ENCODE results near the gene TNF.

The TNF gene

DNA sequence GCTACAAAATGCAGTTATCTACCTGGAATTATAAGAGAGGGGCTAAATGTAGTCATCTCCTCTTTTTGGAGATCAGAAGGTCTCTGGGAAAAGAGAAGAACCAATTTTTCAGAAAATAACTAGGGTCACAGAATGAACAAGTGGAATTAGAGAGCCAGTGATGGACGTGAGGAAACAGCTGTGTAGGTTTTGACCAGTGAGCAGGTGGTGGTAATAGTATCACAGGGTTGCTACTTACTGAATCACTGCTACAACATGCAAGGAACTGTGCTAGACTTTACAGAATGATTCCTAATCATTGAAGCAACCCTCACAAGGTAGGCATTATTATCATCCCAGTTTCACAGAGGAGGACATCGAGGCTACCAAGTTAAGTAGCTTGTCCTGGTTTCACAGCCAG lies 30.7 kb upstream of the TNF start:
- DNase-seq (ENCODE audit: low spot score), result no peak

DNA sequence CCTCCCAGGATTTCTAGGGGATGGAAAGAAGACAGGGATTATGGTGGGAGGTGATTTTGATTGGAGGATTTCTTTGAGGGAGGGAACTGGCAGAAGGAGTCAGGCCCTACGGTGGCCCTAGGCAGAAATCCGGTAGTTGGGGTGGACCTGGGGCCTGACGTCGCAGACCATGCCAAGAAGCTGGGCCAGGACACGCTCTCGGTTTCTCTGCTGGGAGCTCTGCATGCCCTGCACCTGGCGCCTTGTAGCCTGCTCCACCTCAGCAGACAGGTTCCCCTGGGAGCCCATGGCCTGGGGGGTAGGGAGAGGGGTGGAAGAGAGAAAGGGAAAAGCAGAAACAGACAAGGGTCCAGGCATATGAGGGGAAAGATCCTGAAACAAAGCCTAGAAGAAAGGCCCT lies 30.1 kb upstream of the TNF start:
- no peak for DNase-seq (ENCODE audit: low spot score)

DNA sequence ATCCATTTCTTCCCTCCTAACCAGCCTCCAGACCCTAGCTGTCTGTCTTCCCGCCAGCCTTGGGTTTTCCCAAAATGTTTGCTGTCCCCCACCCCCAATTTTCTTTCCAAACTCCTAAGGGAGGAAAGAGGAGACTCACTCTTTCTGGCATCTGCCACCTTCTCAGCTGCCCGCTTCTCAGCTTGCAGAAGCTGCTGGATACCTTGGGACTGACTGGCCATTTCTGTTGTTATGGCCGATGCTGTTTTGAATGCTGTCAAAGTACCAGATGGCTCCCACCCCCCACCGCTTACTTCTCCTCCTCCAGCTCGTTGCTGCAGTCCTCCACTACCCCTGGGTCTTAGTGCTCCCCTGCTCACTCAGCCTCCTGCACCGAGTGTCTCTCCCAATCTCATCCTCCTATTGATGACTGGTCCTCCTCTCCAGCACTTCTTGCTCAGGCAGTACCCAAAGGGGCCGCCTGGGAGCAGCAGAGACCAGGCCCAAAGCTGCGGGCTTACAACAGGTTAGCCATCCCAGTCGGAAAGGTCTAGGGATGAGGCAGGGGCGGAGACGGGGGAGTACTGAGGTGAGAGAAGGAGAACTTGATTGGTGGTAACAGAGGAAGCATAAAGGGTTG lies 28.9 kb upstream of the TNF start, which contains the start of gene ATP6V1G2:
ATP6V1G2 (minus strand) TSS at position 270 of the 619 bp plus-strand sequence; CDS start at position 221, 49 bp downstream.
- peak; percentile 96 for DNase-seq (ENCODE audit: low spot score)

DNA sequence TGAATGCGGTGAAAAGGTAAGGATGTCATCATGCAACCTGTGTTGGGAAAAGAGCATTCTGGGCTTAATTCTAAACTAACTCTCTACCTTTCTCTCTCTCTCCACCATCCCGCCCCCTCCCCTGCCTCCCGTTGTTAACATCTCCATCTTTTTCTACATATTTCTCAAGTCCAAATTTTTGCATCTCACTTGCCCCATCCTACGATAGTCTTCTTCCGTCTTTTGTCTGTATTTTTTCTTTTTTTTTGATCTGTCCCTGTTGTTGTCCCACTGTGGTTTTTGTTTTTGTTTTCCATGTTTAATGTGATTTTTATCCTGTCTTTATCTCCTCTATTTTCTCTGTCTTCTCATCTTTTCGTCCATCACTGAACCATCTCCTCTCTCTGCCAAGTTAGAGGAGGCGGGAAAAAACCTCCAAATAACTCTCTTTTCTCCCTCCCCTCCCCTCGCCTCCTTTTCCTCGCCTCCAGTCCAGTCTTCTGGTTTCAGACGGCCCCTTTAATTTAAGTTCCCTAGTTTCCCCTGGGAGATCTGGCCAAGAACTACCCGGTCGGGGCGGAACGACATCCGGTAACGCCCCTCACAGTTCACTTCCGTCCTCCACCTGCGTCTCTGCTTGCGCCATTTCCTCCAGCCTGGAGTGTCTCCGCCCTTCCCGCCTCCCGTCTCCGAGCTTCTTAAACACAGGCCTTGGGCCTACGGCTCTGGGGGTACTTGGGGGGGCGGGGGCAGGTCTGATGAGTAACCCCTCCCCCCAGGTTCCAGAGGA lies 28.2 kb upstream of the TNF start, which contains the start of gene NFKBIL1:
NFKBIL1 (plus strand) TSS at position 651 of the 769 bp plus-strand sequence; CDS start at position 738, 87 bp downstream.
- DNase-seq (ENCODE audit: low spot score), result peak; percentile 97

DNA sequence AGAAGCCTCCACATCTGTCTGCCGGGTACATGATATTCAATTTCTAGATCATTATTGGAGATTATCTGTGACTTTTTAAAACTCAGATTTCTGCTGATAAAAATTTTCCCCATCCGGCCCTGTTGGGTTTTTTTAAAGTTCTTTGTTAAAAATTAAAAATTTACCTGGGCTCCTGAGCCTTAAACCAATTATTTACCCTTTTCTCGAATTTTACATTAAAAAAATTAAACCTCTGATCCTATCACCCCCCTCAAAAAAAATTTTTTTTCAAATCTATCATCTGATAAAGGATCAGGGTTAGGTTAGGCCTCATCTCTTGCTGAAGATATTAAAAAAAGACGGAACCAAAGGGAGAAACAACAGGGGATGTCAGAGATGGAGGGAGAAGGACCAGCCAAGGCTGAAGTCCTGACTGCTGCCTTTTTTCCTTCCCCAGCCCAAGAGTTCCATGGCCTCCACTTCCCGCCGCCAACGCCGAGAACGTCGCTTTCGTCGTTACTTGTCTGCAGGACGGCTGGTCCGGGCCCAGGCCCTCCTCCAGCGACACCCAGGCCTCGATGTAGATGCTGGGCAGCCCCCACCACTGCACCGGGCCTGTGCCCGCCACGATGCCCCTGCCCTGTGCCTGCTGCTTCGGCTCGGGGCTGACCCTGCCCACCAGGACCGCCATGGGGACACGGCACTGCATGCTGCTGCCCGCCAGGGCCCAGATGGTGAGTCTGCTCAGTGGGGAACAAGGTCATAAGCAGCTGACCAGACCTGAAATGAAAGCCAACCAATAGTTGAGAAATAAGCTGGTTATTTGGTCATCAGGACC lies 27.4 kb upstream of the TNF start:
- DNase-seq (ENCODE audit: low spot score), result no peak

DNA sequence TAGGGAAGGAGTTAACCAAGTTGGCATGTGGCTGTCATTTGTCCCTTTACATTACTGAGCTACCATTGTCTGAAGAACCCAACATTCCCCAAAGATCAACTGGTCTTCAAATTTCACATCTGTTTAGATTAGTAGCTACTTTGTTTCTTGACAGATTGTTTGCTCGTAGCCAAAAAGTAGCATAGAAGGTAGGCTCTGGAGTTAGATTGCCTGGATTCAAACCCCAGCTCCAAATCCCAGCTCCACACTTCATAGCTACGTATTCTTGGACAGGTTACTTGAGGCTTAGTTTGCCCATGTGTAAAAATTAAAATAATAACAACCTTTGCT lies 26.9 kb upstream of the TNF start:
- DNase-seq (ENCODE audit: low spot score), result no peak

DNA sequence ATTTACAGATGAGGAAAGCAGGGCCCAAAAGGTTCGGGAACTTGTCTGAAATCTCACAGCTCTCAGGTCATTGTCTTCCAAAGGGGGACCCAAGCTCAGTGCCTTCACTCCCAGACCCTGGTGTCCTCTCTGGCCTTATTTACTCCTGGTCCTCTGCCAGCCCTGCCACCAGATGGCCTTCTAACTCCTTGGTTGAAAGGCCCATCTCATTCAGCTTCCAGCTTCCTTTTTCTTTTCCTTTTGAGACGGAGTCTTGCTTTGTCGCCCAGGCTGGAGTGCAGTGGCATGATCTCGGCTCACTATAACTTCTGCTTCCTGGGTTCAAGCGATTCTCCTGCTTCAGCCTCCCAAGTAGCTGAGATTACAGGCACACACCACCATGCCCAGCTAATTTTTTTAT lies 24.0 kb upstream of the TNF start:
- DNase-seq (ENCODE audit: low spot score), result peak; percentile 77

DNA sequence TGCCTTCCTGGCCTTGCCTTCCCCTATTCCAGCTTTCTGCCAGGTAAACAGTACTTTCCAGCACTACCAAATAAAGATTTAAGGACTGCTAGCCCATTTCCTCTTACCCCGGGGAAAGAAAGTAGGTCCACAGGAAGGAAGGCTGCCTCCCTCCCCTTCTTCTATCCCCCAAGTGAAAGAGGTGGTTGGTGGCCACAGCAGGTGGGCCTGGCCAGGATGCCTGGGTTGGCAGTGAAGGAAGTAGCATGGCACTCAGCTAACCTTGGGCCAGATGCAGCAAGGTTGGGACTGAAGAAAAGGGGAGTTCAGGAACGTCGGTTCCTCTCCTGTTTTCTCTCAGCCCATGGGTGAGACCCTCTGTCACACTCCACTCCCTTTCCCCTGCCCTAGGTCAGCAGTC lies 19.1 kb upstream of the TNF start:
- no peak for DNase-seq (ENCODE audit: low spot score)

DNA sequence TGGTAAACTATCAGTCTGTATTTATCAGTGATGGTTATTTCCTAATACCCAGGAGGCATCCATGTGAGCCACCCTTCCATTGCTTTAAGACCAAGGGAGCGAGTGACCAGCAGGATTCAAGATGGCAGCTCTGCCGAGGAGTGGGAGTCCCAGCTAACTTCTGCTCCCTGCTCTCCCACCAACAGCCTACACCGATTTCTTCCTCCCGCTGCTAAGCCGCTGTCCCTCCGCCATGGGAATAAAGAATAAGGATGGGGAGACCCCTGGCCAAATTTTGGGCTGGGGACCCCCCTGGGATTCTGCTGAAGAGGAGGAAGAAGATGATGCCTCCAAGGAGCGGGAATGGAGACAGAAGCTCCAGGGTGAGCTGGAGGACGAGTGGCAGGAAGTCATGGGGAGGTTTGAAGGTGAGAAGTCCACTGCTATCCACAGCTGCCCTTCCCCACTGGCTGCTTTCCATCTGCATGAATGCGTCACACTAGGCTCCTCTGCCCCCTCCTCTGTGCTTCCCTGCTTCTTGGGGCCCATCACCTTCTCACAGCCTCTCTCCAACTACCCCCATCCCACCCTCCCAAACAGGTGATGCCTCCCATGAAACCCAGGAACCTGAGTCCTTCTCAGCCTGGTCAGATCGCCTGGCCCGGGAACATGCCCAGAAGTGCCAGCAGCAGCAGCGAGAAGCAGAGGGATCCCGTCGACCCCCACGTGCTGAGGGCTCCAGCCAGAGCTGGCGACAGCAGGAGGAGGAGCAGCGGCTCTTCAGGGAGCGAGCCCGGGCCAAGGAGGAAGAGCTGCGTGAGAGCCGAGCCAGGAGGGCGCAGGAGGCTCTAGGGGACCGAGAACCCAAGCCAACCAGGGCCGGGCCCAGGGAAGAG lies 17.7 kb upstream of the TNF start:
- no peak for DNase-seq (ENCODE audit: low spot score)

DNA sequence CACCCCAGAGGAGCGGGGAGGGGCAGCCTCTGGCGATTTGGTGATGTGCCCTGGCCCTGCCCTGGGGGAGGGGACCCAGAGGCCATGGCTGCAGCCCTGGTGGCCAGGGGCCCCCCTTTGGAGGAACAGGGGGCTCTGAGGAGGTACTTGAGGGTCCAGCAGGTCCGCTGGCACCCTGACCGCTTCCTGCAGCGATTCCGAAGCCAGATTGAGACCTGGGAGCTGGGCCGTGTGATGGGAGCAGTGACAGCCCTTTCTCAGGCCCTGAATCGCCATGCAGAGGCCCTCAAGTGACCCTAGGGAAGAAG lies 17.1 kb upstream of the TNF start:
- no peak for DNase-seq (ENCODE audit: low spot score)

DNA sequence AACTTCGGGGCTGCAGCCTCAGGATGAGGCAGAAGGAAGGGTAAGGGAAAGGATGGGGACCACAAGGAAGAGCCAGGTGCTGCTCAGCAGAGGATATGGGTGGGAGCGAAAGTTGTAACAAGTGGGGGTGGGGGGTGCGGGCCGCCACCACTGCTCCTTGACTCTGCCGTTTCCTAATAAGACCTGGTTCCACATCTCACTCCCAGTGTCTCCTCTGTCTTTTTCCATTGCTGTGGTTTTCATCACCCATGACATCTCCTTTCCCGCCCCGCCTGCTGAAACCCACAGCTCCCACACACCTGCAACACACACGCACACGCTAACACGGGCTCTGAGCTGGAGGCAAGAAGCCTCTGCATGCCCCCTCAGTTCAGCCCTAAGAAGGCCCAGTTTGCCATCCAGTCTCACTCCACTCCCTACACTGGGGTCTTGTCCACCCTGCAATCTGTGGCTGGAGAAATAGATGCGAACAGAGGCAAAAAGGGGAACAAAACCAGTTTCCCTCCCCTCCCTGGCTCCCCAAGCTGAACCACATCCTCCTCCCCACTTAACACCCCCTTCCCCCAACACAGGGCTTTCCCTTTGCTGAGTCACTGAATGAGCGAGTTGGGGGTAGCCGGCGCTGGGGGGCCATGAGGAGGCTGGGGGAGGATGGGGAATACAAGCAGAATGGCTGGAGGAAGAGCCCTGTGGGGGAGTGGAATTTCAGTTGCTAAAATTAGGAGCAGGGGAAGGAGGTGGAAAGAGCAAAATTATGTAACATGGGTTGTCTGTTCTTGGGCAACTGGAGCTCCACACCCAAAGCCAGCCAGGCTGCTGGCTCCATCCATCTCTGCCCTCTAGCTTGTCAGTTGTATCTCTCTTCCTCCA lies 16.5 kb upstream of the TNF start:
- peak; percentile 72 for DNase-seq (ENCODE audit: low spot score)

DNA sequence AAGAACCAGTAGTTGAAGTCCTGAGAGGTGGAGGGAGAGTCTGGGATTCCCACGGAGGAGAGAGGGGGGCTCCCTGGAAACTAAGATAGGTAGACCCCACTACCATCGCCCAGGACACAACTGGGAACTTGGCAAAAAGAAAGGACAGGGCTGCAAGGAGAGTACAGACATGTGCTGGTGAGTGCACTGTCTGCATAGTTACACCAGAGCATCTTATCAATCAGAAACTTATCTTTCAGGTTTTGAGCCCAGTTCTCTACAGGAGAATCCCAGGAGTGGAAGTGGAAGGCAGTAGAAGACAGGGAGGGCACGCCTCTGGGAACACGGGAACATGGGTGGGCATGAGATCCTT lies 15.8 kb upstream of the TNF start:
- DNase-seq (ENCODE audit: low spot score), result no peak

DNA sequence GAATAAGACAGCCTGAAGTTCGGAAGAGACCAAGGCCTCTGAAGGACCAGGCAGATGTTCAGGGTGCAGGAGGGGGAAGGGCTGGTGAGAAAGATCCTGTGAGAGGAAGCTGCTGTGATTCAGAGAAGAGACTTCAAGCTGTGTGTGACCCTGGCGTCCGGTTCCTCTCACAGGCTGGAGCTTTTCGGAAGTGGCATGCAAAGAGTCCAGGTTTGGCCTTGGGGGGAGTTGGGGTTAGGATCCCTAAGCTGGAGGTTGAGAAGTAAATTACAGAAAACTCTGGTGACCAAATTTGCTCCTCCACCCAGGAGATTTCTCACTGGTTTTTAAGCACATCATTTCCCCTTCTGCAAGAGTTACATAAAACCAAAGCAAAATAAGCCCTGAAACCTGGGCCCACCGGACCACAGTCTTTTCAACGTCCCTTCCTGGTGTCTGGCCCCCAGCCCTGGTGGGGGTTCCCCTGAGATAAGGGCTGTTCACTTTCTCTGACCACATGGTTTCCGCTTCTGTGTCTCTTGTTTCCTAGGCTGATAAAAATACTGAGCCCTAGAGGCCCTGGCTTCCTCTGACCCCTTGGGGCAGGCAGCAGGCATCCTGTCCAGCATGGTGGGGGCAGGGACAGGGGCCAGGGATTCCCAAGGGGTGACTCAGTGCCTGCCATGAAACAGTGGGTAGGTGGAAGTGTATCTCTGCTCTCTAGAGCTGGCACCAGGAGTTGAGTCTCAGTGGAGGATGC lies 15.2 kb upstream of the TNF start:
- peak; percentile 79 for DNase-seq (ENCODE audit: low spot score)

DNA sequence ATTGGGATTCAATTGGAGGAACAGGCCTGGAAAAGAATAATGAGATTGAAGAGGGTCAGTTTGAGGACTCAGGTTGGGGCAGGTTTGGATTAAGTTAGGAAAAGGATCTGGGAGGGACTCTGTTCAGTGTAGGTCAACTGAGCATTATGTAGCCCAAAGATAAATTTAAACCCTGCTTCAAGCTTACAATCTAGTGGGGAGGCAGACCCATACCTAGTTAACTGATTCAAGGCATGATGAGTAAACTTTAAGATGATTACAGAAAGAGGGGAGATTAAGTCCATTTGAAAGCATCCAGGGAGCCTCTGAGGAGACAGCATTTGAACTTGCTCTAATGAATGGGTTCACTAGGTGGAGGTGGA lies 14.7 kb upstream of the TNF start:
- no peak for DNase-seq (ENCODE audit: low spot score)

DNA sequence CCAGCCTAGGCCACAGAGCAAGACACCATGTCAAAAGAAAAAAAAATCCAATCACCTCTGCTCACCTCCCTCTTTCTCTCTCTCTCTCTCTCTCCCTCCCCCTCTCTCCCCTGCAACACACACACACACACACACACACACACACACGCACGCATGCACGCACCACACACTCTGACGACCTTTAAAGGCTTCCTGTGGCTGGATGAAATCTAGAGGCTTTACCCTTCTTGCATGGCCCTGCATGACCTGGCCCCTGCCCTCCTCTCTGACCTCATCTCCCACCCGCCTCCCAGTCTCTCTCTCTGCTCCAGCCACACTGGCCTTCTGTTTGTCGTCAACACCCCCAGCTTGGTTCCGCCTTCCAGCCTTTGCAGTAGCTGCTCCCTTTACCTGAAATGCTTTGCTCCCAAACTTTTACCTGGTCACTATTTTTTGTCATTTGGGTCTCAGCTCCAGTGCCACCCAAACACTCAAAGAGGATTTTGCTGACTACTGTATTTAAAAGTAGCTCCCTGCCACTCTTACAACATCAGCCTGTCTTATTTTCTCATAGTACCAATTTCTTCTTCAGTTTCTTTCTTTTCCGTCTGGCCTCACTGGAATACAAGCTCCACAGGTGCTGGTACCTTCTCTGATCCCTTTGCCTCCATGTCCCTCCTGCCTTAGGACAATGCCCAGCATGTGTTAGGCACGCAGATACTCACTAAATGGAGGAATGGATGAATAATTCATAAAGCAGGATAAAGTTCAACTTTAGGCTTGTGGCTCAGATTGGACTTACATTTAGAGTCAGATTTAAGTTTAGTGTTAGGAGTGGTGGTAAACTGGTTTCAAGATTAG lies 7.6 kb upstream of the TNF start:
- DNase-seq (ENCODE audit: low spot score), result no peak

DNA sequence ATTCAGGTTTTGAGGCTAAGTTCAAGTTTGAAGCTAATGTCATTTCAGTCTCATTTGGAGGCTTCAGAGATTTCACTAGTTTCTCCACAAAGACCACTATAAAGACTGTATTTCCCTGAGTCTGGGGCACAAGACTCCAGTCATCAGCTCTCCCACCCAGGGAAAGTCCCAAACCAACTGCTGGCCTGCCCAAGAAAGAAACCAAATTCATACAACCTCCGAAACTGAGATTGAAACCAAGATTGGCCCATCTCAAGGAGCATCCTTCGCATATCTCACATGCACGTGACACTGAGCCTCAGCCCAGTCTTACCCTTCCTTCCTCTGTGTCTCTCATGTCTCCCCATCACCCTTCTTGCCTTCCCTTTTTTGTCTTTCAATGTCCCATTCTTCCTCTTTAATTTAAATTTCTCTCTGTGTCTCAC lies 6.8 kb upstream of the TNF start:
- peak; percentile 38 for DNase-seq (ENCODE audit: low spot score)

DNA sequence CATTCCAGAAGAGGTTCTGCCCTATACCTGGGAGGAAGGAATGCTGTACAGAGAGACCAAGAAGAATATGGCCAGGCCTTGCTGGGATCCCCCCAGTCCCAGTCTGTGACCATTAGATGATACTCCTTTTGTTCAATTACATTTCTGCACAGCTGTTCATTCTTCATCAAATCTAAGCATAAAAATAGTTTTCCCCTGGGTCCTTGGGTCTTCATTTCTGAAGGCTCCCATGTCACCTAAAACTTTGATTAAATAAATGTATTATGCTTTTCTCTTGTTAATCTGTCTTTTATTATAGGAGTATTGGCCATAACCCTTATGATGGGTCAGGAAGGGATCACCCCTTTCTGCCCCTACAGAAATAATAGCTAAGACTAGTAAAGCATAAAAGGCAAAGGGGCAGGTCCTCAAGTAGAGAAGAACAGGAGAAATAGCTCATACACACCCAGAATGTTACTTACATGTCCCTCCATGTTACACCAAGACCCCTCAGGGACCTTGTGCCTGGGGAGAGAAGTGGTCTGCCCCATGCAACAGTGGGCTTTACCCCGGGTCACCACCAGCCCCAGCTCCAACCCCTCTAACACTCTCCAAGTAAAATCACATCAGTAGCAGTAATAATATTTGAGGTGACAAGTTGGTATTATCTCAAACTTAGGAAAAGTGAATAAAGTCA lies 5.4 kb upstream of the TNF start:
- DNase-seq (ENCODE audit: low spot score), result no peak

DNA sequence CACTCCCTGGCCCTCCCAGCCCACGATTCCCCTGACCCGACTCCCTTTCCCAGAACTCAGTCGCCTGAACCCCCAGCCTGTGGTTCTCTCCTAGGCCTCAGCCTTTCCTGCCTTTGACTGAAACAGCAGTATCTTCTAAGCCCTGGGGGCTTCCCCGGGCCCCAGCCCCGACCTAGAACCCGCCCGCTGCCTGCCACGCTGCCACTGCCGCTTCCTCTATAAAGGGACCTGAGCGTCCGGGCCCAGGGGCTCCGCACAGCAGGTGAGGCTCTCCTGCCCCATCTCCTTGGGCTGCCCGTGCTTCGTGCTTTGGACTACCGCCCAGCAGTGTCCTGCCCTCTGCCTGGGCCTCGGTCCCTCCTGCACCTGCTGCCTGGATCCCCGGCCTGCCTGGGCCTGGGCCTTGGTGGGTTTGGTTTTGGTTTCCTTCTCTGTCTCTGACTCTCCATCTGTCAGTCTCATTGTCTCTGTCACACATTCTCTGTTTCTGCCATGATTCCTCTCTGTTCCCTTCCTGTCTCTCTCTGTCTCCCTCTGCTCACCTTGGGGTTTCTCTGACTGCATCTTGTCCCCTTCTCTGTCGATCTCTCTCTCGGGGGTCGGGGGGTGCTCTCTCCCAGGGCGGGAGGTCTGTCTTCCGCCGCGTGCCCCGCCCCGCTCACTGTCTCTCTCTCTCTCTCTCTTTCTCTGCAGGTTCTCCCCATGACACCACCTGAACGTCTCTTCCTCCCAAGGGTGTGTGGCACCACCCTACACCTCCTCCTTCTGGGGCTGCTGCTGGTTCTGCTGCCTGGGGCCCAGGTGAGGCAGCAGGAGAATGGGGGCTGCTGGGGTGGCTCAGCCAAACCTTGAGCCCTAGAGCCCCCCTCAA lies 3.1 kb upstream of the TNF start, which contains the start of gene LTA:
LTA (plus strand) TSS at position 249 of the 871 bp plus-strand sequence; CDS start at position 703, 454 bp downstream.
- no peak for DNase-seq (ENCODE audit: low spot score)
